Measurements from ENCODE around the gene AIG1. TPM values are rescaled to one million over a fixed set of nuclear protein-coding genes. Genes with fewer than 3 reads are reported as not detected.

Gene AIG1
- total RNA-seq, 1 donor from 2014 or later: 60.6 TPM

- no peak overlapping the region for H3K4me3 ChIP-seq (ENCODE audit: low read depth, low read length)
- no peaks in the 10 kb centered on the region for H3K27me3 ChIP-seq (ENCODE audit: control insufficient read depth, insufficient read depth, low read length)
- TF ChIP-seq, protein P1, sequence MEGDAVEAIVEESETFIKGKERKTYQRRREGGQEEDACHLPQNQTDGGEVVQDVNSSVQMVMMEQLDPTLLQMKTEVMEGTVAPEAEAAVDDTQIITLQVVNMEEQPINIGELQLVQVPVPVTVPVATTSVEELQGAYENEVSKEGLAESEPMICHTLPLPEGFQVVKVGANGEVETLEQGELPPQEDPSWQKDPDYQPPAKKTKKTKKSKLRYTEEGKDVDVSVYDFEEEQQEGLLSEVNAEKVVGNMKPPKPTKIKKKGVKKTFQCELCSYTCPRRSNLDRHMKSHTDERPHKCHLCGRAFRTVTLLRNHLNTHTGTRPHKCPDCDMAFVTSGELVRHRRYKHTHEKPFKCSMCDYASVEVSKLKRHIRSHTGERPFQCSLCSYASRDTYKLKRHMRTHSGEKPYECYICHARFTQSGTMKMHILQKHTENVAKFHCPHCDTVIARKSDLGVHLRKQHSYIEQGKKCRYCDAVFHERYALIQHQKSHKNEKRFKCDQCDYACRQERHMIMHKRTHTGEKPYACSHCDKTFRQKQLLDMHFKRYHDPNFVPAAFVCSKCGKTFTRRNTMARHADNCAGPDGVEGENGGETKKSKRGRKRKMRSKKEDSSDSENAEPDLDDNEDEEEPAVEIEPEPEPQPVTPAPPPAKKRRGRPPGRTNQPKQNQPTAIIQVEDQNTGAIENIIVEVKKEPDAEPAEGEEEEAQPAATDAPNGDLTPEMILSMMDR (IDR thresholded peaks at IDR 0.05; ENCODE audit: insufficient read depth, low read length, severe bottlenecking): no peak
- FAIRE-seq: no peak
- H3K36me3 ChIP-seq (ENCODE audit: control insufficient read depth, insufficient read depth, low read length): no peaks in the 10 kb centered on the region
- DNase-seq (ENCODE audit: low read depth): no peak
Observed at GRCh38 chr6:143357561-143358255, 297.0 kb downstream of the AIG1 start.

DNA sequence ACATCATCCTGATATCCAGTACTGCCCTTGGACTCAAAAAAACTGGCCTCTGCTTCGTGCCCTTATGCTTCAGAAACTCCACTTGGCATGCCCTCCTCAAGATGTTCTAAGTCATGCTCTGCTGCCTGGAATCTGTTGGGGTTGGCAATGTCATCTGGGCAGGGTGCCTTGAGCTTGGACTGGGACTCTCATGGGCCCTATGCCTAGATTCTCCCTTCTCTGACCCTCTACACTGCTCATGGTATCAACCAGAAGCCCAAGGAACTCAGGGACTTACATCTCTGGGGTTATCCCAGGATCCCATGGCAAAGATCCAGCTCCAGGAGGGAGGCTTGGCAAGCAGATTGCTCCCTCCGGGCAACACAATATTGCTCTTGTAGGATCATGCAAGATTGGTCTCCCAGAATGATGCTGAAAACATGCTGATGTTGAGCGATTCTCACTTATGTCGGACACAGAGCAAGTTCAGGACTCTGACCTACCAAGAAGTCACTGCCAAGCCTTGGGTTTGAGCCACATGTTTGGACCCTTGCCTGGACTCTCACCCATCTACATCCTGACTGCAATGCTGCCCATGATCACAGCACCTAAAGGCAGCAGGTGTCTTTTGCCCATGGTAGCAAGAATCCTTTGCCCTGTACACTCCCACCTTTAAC is 301.0 kb downstream of the AIG1 start:
- FAIRE-seq: peak; percentile 23
- TF ChIP-seq, protein P1 (IDR thresholded peaks at IDR 0.05; ENCODE audit: insufficient read depth, low read length, severe bottlenecking): no peak
- no peak overlapping the region for H3K4me3 ChIP-seq (ENCODE audit: low read depth, low read length)
- no peak for DNase-seq (ENCODE audit: low read depth)
- no peaks in the 10 kb centered on the region for H3K36me3 ChIP-seq (ENCODE audit: control insufficient read depth, insufficient read depth, low read length)
- H3K27me3 ChIP-seq (ENCODE audit: control insufficient read depth, insufficient read depth, low read length): no peaks in the 10 kb centered on the region

- FAIRE-seq: peak; percentile 83
- Histone ChIP-seq H3K27me3 (ENCODE audit: control insufficient read depth, insufficient read depth, low read length) (no peaks in the 10 kb centered on the region), H3K4me3 (ENCODE audit: low read depth, low read length) (no peak overlapping the region), H3K36me3 (ENCODE audit: control insufficient read depth, insufficient read depth, low read length) (no peaks in the 10 kb centered on the region)
- TF ChIP-seq, protein P1 (IDR thresholded peaks at IDR 0.05; ENCODE audit: insufficient read depth, low read length, severe bottlenecking): no peak
- no peak for DNase-seq (ENCODE audit: low read depth)
Observed at GRCh38 chr6:143362192-143362558, 301.5 kb downstream of the AIG1 start.

DNA sequence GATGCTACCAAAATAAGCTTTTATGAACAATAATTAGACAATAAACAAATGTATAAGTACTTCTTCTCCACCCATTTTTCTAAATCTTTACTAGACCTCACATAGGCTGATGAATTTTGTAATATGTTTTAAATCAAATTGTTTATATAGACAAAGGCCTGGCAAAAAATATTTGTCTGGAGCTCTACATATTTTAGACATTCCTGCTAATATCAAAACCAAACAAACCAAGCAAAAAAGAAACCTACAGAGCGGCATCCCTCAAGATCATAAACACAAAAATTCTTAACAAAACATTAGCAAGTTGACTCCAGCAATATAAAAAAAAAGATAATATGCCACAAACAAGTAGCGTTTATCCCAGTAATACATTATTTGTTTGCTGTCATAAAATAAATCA is 302.6 kb downstream of the AIG1 start:
- DNase-seq (ENCODE audit: low read depth) (no peak), FAIRE-seq (no peak)
- H3K27me3 ChIP-seq (ENCODE audit: control insufficient read depth, insufficient read depth, low read length): no peaks in the 10 kb centered on the region
- H3K36me3 ChIP-seq (ENCODE audit: control insufficient read depth, insufficient read depth, low read length): no peaks in the 10 kb centered on the region
- TF ChIP-seq, protein P1 (IDR thresholded peaks at IDR 0.05; ENCODE audit: insufficient read depth, low read length, severe bottlenecking): no peak
- H3K4me3 ChIP-seq (ENCODE audit: low read depth, low read length): no peak overlapping the region

GRCh38 chr6:143368426-143368825 is 307.7 kb downstream of the AIG1 start:
- no peaks in the 10 kb centered on the region for H3K27me3 ChIP-seq (ENCODE audit: control insufficient read depth, insufficient read depth, low read length)
- peak; percentile 87 for DNase-seq (ENCODE audit: low read depth)
- no peak for FAIRE-seq
- H3K36me3 ChIP-seq (ENCODE audit: control insufficient read depth, insufficient read depth, low read length): no peaks in the 10 kb centered on the region
- TF ChIP-seq, protein P1 (IDR thresholded peaks at IDR 0.05; ENCODE audit: insufficient read depth, low read length, severe bottlenecking): no peak
- H3K4me3 ChIP-seq (ENCODE audit: low read depth, low read length): no peak overlapping the region

Data from bronchial epithelial cell (primary cell).